Left lung (tissue), 10 donors: ENCODE results near the gene MRGPRE. TPM values are rescaled to one million over a fixed set of nuclear protein-coding genes. Genes with fewer than 3 reads are reported as not detected.

Source experiments
- ATAC-seq: fragments of 200-7000 bp; cut with Tn5 transposase; one replicate; pipeline ENCODE4 v1.9.1; 2020; ENCODE audit warnings: moderate library complexity
- DNase-seq, 4 donors: peaks; one replicate each; pipeline ENCODE4 v3.0.0-alpha.2; 2013 to 2020
- H3K27ac ChIP-seq, 2 donors: fragments of 200-600 bp; sonication (generic) in 1 of 2; one replicate each; pipeline versions ENCODE4 v1.5.0 to v1.8.0; 2020 to 2021
- H3K27me3 ChIP-seq, 2 donors: fragments of 200-600 bp; sonication (generic) in 1 of 2; one replicate each; pipeline versions ENCODE4 v1.5.0 to v1.8.0; 2020 to 2021
- H3K36me3 ChIP-seq, 2 donors: fragments of 200-600 bp; sonication (generic) in 1 of 2; one replicate each; pipeline versions ENCODE4 v1.5.0 to v1.8.0; 2020 to 2021
- H3K4me1 ChIP-seq, 2 donors: fragments of 200-600 bp; one replicate each; pipeline ENCODE4 v1.8.0; 2021
- H3K4me3 ChIP-seq, 2 donors: fragments of 200-600 bp; sonication (generic) in 1 of 2; one replicate each; pipeline versions ENCODE4 v1.5.0 to v1.8.0; 2020 to 2021; ENCODE audit warnings: mild to moderate bottlenecking in 1 of 2
- H3K9me3 ChIP-seq, 2 donors: fragments of 200-600 bp; sonication (generic) in 1 of 2; one replicate each; pipeline versions ENCODE4 v1.5.0 to v1.8.0; 2020 to 2021
- intact Hi-C, 2 donors: fragments of 100-400 bp; cut with DNase I; formaldehyde crosslinking; loops; one replicate each; pipeline versions ENCODE4 v1.11.2 to v1.14.2; 2022
- polyA plus RNA-seq, 6 donors: library from polyadenylated mRNA; unstranded; fragments of 120-200 nt; gene quantifications; one replicate each; pipeline ENCODE4 v1.2.1, GENCODE V29; 2013; ENCODE audit not compliant: insufficient read length in 6 of 6
- total RNA-seq, 2 donors: library from RNA; stranded (reverse); fragmentation: NEBNext Ultra II Directional; extraction: Animal tissue kit (Norgen Biotek cat#: 25700); gene quantifications; one replicate each; pipeline ENCODE4 v1.2.1, GENCODE V29; 2021
- TF ChIP-seq, protein P1 (sequence below), 2 donors: fragments of 200-600 bp; sonication (generic) in 1 of 2; IDR thresholded peaks; one replicate each; pipeline versions ENCODE4 v1.5.0 to v1.8.0; 2021; ENCODE audit warnings: antibody characterized with exemption in 2 of 2
- donor health status: DM: no; HTN: yes; CAD: no.
- donor health status: DM: no; HTN: no; CAD: no.

Gene MRGPRE
- total and polyA plus RNA-seq, 8 donors: 0.11 to 0.47 (median 0.26) TPM; not detected in 4

DNA sequence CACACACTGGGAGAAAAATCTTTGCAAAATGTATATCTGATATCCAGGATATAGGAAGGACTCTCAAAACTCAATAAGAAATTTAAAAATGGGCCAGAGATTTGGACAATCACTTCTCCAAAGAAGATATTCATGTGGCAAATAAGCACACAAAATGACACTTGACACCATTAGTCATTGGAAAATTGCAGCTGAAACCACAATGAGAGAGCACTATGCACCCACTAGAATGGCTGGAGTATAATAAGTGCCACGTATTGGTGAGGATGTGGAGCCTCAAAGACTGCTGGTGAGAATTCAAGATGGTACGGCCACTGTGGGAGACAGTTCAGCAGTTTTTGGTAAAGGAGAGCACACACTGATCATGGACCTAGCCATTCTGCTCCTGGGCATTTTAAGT lies 54.3 kb downstream of the MRGPRE start:
- DNase-seq: no peak
- Histone ChIP-seq H3K27me3 (no peaks in the 10 kb centered on the region), H3K4me1 (no peaks in the 10 kb centered on the region), H3K9me3 (peaks cover 0 to 15% of the 10 kb centered on the region in 2 donors), H3K36me3 (no peaks in the 10 kb centered on the region), H3K27ac (no peak overlapping the region), H3K4me3 (no peak overlapping the region)
- ATAC-seq: no peak
- TF ChIP-seq, protein P1, sequence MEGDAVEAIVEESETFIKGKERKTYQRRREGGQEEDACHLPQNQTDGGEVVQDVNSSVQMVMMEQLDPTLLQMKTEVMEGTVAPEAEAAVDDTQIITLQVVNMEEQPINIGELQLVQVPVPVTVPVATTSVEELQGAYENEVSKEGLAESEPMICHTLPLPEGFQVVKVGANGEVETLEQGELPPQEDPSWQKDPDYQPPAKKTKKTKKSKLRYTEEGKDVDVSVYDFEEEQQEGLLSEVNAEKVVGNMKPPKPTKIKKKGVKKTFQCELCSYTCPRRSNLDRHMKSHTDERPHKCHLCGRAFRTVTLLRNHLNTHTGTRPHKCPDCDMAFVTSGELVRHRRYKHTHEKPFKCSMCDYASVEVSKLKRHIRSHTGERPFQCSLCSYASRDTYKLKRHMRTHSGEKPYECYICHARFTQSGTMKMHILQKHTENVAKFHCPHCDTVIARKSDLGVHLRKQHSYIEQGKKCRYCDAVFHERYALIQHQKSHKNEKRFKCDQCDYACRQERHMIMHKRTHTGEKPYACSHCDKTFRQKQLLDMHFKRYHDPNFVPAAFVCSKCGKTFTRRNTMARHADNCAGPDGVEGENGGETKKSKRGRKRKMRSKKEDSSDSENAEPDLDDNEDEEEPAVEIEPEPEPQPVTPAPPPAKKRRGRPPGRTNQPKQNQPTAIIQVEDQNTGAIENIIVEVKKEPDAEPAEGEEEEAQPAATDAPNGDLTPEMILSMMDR (IDR thresholded peaks at IDR 0.05): no peak
- intact Hi-C loops: no loop called here

Other genes with a start within 250 kb of the MRGPRE start
- gene NAP1L4, start 240.1 kb downstream of the MRGPRE start, total RNA-seq: 100 to 1,000 TPM; 101 to 122 TPM
- 100 to 1,000 TPM; 171 to 204 (median 189) TPM for gene NAP1L4, start 240.1 kb downstream of the MRGPRE start, polyA plus RNA-seq
- gene CARS1, start 175.0 kb downstream of the MRGPRE start, total RNA-seq: 10 to 100 TPM; 39.3 to 49.9 TPM
- 10 to 100 TPM; 28.3 to 36.6 (median 30.5) TPM for gene CARS1, start 175.0 kb downstream of the MRGPRE start, polyA plus RNA-seq
- gene OSBPL5, start 67.1 kb downstream of the MRGPRE start, total RNA-seq: 10 to 100 TPM; 34.5 to 39.6 TPM
- 10 to 100 TPM; 19.5 to 37.0 (median 27.8) TPM for gene OSBPL5, start 67.1 kb downstream of the MRGPRE start, polyA plus RNA-seq
- not detected for gene MRGPRG, start 13.6 kb downstream of the MRGPRE start, total RNA-seq
- gene MRGPRG, start 13.6 kb downstream of the MRGPRE start, polyA plus RNA-seq: not detected
- 10 to 100 TPM; 19.6 to 26.4 TPM for gene ZNF195, start 146.7 kb upstream of the MRGPRE start, total RNA-seq
- 10 to 100 TPM; 31.9 to 37.0 (median 34.7) TPM for gene ZNF195, start 146.7 kb upstream of the MRGPRE start, polyA plus RNA-seq